Measurements from ENCODE around the gene VN1R5.
"Not testable (repeated sequence)": the region's sequence is repeated elsewhere in the genome, so short reads cannot be mapped to it uniquely, and the experiment has no call there.

Gene VN1R5

DNA sequence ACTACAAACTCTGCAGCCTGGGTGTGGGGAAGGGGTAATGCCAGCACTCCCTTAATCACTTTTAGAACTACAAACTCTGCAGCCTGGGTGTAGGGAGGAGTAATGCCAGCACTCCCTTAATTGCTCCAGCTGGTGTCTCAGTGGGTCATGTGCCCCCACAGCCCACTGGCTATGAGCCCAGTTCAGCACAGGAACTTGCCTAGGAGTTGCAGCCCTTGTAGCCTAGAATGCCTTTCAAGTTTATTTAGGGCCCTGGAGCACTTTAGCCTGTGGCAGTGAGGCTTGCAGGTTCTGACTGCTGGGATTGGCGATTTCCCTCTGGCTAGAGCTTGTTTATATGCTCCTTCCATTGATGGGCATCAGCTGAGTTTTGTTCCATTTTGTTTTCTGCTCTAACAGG lies 17.1 kb downstream of the VN1R5 start:
- Histone ChIP-seq H3K9ac (ENCODE audit: low read length in 2 of 2) (no peak overlapping the region), H3K27me3 (ENCODE audit: control insufficient read depth in 1 of 2, insufficient read depth in 2 of 2, low read length in 2 of 2) (no peaks in the 10 kb centered on the region), H3K9me3 (ENCODE audit: control insufficient read depth in 2 of 2, low read length in 2 of 2) (peaks cover 0 to 6% of the 10 kb centered on the region in 2 donors), H3K4me3 (ENCODE audit: low read length in 2 of 2) (no peak overlapping the region), H3K36me3 (ENCODE audit: control insufficient read depth in 2 of 2, insufficient read depth in 2 of 2, low read length in 2 of 2) (no peaks in the 10 kb centered on the region), H3K27ac (ENCODE audit: low read length) (no peak overlapping the region), H3K4me1 (ENCODE audit: control insufficient read depth, insufficient read depth, low read length) (no peaks in the 10 kb centered on the region)

DNA sequence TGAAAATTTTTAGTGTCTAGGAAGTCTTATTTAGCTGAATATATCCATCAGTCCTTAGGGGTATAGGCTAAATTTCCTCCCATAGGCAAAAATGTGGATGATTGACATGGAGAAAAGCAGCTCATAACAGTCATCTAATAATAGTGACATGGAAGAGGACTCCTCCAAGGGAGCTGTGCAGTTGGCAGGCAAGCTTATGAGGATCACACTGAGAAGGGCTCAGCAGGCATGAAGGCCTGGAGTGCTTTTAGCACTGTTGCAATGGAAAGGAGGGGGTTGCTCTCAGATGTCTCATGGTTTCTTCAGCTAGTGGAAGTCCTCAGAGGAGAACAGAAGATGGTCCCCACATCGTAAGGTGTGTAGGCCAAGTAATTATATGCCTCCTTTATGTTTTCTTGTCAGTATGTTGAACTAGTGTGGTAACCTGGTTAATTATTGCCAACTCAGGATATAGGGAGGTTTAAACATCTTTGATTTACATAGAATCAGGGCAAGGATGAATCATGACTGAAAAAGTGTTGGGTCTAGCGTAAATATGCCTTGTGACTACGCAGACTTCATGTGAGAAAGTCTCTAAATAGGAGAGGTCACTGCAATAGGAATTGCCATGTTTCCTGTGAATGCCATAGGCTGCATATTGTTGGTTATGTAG lies 18.9 kb downstream of the VN1R5 start:
- Histone ChIP-seq H3K9ac (ENCODE audit: low read length in 2 of 2) (no peak overlapping the region), H3K9me3 (ENCODE audit: control insufficient read depth in 2 of 2, low read length in 2 of 2) (no peaks in the 10 kb centered on the region), H3K27ac (ENCODE audit: low read length) (no peak overlapping the region), H3K4me1 (ENCODE audit: control insufficient read depth, insufficient read depth, low read length) (no peaks in the 10 kb centered on the region), H3K36me3 (ENCODE audit: control insufficient read depth in 2 of 2, insufficient read depth in 2 of 2, low read length in 2 of 2) (no peaks in the 10 kb centered on the region), H3K27me3 (ENCODE audit: control insufficient read depth in 1 of 2, insufficient read depth in 2 of 2, low read length in 2 of 2) (no peaks in the 10 kb centered on the region), H3K4me3 (ENCODE audit: low read length in 2 of 2) (no peak overlapping the region)

DNA sequence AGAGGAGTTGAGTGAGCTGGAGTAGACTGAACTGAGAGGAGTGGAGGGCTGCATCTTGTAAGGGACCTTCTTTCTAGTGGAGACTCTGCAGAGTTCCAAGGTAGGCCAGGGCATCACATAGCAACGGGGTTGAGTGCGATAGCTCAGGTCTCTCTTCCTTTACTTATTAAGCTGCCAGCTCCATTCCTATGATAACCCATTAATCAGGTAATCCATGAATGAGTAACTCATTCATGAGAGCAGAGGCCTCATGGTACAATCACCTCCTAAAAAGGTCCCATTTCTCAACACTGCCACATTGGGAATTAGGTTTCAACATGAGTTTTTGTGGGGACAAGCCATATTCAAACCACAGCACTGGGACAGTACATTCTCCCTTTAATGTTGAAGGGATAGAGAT lies 21.3 kb downstream of the VN1R5 start:
- H3K9me3 ChIP-seq (ENCODE audit: control insufficient read depth in 2 of 2, low read length in 2 of 2): no peaks in the 10 kb centered on the region
- H3K9ac ChIP-seq (ENCODE audit: low read length in 2 of 2): no peak overlapping the region
- no peaks in the 10 kb centered on the region for H3K27me3 ChIP-seq (ENCODE audit: control insufficient read depth in 1 of 2, insufficient read depth in 2 of 2, low read length in 2 of 2)
- H3K4me3 ChIP-seq (ENCODE audit: low read length in 2 of 2): no peak overlapping the region
- no peak overlapping the region for H3K27ac ChIP-seq (ENCODE audit: low read length)
- H3K36me3 ChIP-seq (ENCODE audit: control insufficient read depth in 2 of 2, insufficient read depth in 2 of 2, low read length in 2 of 2): no peaks in the 10 kb centered on the region
- H3K4me1 ChIP-seq (ENCODE audit: control insufficient read depth, insufficient read depth, low read length): no peaks in the 10 kb centered on the region

DNA sequence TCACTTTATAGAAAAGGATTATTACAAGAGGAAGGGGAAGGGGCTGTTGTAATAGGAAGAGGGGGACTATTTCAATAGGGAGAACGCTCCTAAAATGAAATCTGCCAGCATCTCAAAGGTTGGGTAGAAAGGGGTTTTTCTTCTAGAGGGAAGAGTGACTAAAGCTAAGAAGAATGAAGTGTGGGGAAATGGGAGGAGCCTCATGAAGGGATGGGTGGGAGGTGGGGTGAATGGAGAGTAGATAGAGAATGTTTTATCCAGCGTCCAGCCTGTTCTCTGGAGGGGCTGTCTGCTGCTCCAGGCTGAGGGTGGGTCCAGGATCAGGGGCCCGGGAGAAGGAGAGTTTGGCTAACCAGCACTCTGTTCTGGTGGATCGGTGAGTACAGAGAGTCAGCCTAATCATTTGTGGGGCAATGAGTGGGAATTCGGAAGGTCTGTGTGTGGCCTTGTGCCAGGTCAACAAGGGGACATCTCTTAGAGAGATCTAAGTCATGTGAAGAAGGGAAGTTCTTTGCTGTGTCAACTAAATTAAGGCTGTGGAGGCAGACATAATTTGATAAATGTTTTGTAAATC lies 25.2 kb downstream of the VN1R5 start:
- no peak overlapping the region for H3K9ac ChIP-seq (ENCODE audit: low read length in 2 of 2)
- no peaks in the 10 kb centered on the region for H3K4me1 ChIP-seq (ENCODE audit: control insufficient read depth, insufficient read depth, low read length)
- H3K36me3 ChIP-seq (ENCODE audit: control insufficient read depth in 2 of 2, insufficient read depth in 2 of 2, low read length in 2 of 2): no peaks in the 10 kb centered on the region
- no peak overlapping the region for H3K4me3 ChIP-seq (ENCODE audit: low read length in 2 of 2)
- H3K27me3 ChIP-seq (ENCODE audit: control insufficient read depth in 1 of 2, insufficient read depth in 2 of 2, low read length in 2 of 2): no peaks in the 10 kb centered on the region
- no peak overlapping the region for H3K27ac ChIP-seq (ENCODE audit: low read length)
- H3K9me3 ChIP-seq (ENCODE audit: control insufficient read depth in 2 of 2, low read length in 2 of 2): no peaks in the 10 kb centered on the region

DNA sequence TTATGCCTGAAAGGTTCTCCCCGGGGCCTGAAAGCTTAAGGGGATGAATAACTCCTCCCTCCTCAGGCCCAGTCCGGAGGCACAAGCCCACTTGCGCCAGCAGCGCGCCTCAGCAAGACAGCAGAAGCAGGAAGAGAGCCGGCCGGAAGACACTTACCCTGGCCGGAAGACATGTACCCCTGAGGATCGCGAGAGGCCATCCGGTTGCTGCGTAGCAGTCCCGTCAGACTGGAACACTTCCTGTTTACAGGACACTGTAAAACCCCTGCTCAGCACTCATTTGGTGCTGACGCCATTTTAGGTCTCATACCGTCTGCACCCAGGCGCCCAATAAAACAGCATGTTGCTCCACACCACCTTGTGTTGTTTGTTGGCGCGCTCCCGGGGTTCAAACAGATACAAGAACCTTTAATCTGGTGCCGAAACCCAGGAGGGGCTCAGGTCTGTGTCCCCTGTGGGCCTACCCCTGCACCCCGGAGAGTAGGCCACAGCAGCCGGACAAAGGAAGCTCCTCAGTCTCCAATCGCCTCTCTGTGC lies 30.3 kb downstream of the VN1R5 start:
- Histone ChIP-seq H3K36me3 (ENCODE audit: control insufficient read depth in 2 of 2, insufficient read depth in 2 of 2, low read length in 2 of 2) (no peaks in the 10 kb centered on the region), H3K4me3 (ENCODE audit: low read length in 2 of 2) (no peak overlapping the region), H3K27me3 (ENCODE audit: control insufficient read depth in 1 of 2, insufficient read depth in 2 of 2, low read length in 2 of 2) (no peaks in the 10 kb centered on the region)

DNA sequence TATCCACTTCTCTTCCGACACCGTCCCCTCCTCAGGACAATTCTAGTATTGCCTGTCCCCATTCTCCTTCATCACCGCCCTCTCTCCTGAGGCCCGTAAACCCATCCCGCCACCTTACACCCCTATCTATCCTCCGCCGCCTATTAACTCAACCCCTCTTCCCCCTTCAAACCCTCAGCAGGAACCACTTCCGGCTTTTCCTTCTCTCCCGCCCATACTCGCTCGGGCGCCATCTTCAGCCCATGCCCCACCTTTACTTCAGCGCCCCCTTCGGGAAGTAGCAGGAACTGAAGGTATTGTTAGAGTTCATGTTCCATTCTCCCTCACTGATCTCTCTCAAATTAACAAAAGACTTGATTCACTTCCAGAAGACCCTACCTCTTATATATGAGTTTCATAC lies 31.6 kb downstream of the VN1R5 start:
- Histone ChIP-seq H3K27me3 (ENCODE audit: control insufficient read depth in 1 of 2, insufficient read depth in 2 of 2, low read length in 2 of 2) (no peaks in the 10 kb centered on the region), H3K9ac (ENCODE audit: low read length in 2 of 2) (no peak overlapping the region), H3K36me3 (ENCODE audit: control insufficient read depth in 2 of 2, insufficient read depth in 2 of 2, low read length in 2 of 2) (no peaks in the 10 kb centered on the region), H3K9me3 (ENCODE audit: control insufficient read depth in 2 of 2, low read length in 2 of 2) (peaks cover 0 to 2% of the 10 kb centered on the region in 2 donors), H3K4me3 (ENCODE audit: low read length in 2 of 2) (no peak overlapping the region), H3K4me1 (ENCODE audit: control insufficient read depth, insufficient read depth, low read length) (no peaks in the 10 kb centered on the region), H3K27ac (ENCODE audit: low read length) (no peak overlapping the region)

More for the DNA sequence above, 30.3 kb downstream of the VN1R5 start:
- Histone ChIP-seq H3K9me3 (ENCODE audit: control insufficient read depth in 2 of 2, low read length in 2 of 2) (peaks cover 0 to 2% of the 10 kb centered on the region in 2 donors), H3K9ac (ENCODE audit: low read length in 2 of 2) (no peak overlapping the region), H3K27ac (ENCODE audit: low read length) (no peak overlapping the region), H3K4me1 (ENCODE audit: control insufficient read depth, insufficient read depth, low read length) (no peaks in the 10 kb centered on the region)

DNA sequence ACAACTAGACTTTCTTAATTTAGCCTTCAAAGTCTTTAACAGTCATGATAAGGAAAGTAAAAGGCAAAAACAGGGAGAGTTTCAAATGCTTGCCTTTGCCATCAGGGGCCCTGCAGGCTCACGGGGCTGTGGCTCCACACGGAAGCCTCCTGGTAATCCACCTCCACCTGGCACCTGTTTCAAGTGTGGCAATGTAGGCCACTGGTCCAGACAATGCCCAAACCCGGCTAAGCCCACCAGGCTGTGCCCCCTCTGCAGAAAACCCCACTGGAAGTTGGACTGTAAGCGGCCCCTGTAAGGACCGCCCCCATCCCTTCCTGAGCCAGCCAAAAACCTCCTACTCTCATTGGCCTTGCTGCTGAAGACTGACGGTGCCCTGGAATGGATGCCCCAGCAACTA lies 32.5 kb downstream of the VN1R5 start:
- Histone ChIP-seq H3K27ac (ENCODE audit: low read length) (no peak overlapping the region), H3K4me1 (ENCODE audit: control insufficient read depth, insufficient read depth, low read length) (no peaks in the 10 kb centered on the region), H3K4me3 (ENCODE audit: low read length in 2 of 2) (no peak overlapping the region), H3K9ac (ENCODE audit: low read length in 2 of 2) (no peak overlapping the region), H3K27me3 (ENCODE audit: control insufficient read depth in 1 of 2, insufficient read depth in 2 of 2, low read length in 2 of 2) (no peaks in the 10 kb centered on the region), H3K36me3 (ENCODE audit: control insufficient read depth in 2 of 2, insufficient read depth in 2 of 2, low read length in 2 of 2) (no peaks in the 10 kb centered on the region), H3K9me3 (ENCODE audit: control insufficient read depth in 2 of 2, low read length in 2 of 2) (peaks cover 0 to 2% of the 10 kb centered on the region in 2 donors)

DNA sequence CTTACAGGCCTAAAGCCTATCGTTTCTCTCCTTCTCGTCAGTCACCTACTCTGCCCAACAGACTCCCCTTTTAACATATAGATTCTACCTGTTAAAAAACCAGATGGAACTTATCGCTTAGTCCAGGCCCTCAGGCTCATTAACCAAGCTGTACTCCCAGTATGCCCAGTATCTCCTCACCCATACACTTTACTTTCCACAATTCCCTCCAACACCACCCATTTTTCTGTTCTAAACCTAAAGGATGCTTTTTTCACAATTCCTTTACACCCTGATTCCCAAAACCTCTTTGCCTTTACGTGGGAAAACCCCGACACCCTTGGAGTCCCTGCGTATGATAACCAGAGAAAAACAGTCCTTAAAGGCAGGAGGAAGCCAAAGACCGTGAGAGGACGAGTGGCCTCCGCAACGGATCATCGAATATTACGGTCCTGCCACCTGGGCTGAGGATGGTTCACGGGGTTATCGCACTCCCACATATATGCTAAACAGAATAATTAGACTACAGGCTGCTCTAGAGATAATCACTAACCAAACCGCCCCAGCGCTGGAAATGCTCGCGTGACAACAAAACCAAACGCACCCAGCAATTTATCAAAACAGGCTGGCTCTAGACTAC lies 33.5 kb downstream of the VN1R5 start:
- H3K9ac ChIP-seq (ENCODE audit: low read length in 2 of 2); H3K9me3 ChIP-seq (ENCODE audit: control insufficient read depth in 2 of 2, low read length in 2 of 2); H3K4me3 ChIP-seq (ENCODE audit: low read length in 2 of 2); H3K27me3 ChIP-seq (ENCODE audit: control insufficient read depth in 1 of 2, insufficient read depth in 2 of 2, low read length in 2 of 2); H3K4me1 ChIP-seq (ENCODE audit: control insufficient read depth, insufficient read depth, low read length); H3K27ac ChIP-seq (ENCODE audit: low read length); H3K36me3 ChIP-seq (ENCODE audit: control insufficient read depth in 2 of 2, insufficient read depth in 2 of 2, low read length in 2 of 2): not testable (repeated sequence)

DNA sequence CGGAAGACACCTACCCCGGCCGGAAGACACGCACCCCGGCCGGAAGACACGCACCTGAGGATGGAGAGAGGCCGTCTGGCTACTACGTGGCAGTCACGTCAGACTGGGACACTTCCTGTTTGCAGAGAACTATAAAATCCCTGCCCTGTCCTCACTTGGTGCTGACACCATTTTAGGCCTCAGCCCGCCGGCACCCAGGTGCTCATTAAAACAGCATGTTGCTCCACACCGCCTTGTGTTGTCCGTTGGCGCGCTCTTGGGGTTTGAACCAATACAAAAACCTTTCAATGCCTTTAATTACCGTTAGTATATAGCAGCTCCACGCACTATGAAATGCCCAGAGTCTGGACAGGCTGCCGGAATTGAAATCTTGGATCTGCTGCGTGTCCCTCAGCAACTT lies 34.7 kb downstream of the VN1R5 start:
- H3K27ac ChIP-seq (ENCODE audit: low read length): no peak overlapping the region
- H3K9me3 ChIP-seq (ENCODE audit: control insufficient read depth in 2 of 2, low read length in 2 of 2): peaks cover 0 to 2% of the 10 kb centered on the region in 2 donors
- H3K36me3 ChIP-seq (ENCODE audit: control insufficient read depth in 2 of 2, insufficient read depth in 2 of 2, low read length in 2 of 2): no peaks in the 10 kb centered on the region
- no peaks in the 10 kb centered on the region for H3K4me1 ChIP-seq (ENCODE audit: control insufficient read depth, insufficient read depth, low read length)
- peaks cover 0 to 4% of the 10 kb centered on the region in 2 donors for H3K27me3 ChIP-seq (ENCODE audit: control insufficient read depth in 1 of 2, insufficient read depth in 2 of 2, low read length in 2 of 2)
- H3K9ac ChIP-seq (ENCODE audit: low read length in 2 of 2): no peak overlapping the region
- no peak overlapping the region for H3K4me3 ChIP-seq (ENCODE audit: low read length in 2 of 2)

DNA sequence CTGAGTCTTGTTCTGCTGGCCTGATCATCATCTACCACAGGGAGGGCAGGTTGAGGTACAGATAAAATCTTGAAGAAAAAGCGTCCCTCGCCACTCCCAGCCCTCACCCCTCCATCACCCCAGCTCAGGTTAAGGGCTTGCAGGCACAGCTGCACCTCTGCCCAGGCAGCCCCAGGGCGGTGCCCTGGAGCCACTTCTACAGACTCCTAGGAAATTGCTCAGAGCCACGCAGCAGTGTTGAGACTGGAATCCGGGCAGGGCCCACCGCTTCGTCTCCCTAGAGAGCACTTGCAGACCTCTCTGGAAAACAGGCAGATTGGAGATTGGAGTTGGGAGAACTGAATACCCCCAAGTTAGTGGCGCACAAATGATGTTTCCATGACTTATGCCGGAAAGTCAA lies 35.3 kb downstream of the VN1R5 start:
- Histone ChIP-seq H3K9me3 (ENCODE audit: control insufficient read depth in 2 of 2, low read length in 2 of 2) (peaks cover 0 to 2% of the 10 kb centered on the region in 2 donors), H3K27me3 (ENCODE audit: control insufficient read depth in 1 of 2, insufficient read depth in 2 of 2, low read length in 2 of 2) (peaks cover 0 to 4% of the 10 kb centered on the region in 2 donors), H3K4me1 (ENCODE audit: control insufficient read depth, insufficient read depth, low read length) (no peaks in the 10 kb centered on the region), H3K9ac (ENCODE audit: low read length in 2 of 2) (no peak overlapping the region), H3K27ac (ENCODE audit: low read length) (no peak overlapping the region), H3K4me3 (ENCODE audit: low read length in 2 of 2) (no peak overlapping the region), H3K36me3 (ENCODE audit: control insufficient read depth in 2 of 2, insufficient read depth in 2 of 2, low read length in 2 of 2) (no peaks in the 10 kb centered on the region)

Data from stomach smooth muscle (tissue), 2 donors.